Measurements from ENCODE around the gene XYLT2. TPM values are rescaled to one million over a fixed set of nuclear protein-coding genes. Genes with fewer than 3 reads are reported as not detected.
"Not testable (repeated sequence)": the region's sequence is repeated elsewhere in the genome, so short reads cannot be mapped to it uniquely, and the experiment has no call there.

The XYLT2 gene
- total and polyA plus RNA-seq, 7 donors, result 2.8 to 6.3 (median 4.0) TPM

DNA sequence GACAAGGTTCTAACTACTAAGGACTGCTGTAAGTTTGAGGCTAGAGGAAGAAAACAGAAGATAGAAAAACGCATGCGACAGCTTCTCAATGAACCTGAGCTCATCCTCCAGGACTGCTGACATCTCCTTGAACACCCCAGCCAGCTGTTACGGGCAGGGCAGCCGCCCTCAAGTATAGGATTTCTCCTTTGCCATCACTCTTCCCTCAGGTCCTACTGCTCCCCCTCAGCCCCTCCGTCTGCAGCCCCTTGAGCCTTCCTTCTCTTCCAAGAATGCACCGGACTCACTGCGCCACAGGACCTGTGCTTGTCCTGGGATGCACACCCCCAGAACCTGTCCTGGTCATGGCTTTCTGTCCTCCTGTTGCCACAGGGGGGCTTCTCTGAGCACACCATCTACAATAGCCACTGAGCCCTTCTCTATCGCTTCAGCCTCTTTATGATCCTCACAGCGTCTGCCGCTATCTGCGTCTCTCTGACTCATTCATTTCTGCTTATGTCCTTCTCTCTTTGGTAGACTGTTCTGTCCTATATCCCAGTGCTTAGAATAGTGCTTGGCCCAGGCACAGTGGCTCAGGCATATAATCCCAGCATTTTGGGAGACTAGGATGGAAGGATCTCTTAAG, 15.7 kb upstream of the XYLT2 start:
- 87 to 93% (median 88%) methylated on average over 11 of the region's 11 CpGs for WGBS, 3 donors
- Histone ChIP-seq H3K4me1 (peaks cover 5% of the 10 kb centered on the region), H3K36me3 (ENCODE audit: insufficient read depth in 1 of 2, low read depth in 1 of 2) (no peaks in the 10 kb centered on the region), H3K9me3 (no peaks in the 10 kb centered on the region), H3K27ac (no peak overlapping the region), H3K4me3 (no peak overlapping the region), H3K27me3 (ENCODE audit: insufficient read depth in 3 of 3, low read length in 2 of 3) (peaks cover 0 to 3% (median 2%) of the 10 kb centered on the region in 3 donors)
- intact Hi-C loops (cut with DNase I), result no loop called here
- no peak for DNase-seq
- ATAC-seq, result no peak
- no peak for TF ChIP-seq CTCF (IDR thresholded peaks at IDR 0.05)

DNA sequence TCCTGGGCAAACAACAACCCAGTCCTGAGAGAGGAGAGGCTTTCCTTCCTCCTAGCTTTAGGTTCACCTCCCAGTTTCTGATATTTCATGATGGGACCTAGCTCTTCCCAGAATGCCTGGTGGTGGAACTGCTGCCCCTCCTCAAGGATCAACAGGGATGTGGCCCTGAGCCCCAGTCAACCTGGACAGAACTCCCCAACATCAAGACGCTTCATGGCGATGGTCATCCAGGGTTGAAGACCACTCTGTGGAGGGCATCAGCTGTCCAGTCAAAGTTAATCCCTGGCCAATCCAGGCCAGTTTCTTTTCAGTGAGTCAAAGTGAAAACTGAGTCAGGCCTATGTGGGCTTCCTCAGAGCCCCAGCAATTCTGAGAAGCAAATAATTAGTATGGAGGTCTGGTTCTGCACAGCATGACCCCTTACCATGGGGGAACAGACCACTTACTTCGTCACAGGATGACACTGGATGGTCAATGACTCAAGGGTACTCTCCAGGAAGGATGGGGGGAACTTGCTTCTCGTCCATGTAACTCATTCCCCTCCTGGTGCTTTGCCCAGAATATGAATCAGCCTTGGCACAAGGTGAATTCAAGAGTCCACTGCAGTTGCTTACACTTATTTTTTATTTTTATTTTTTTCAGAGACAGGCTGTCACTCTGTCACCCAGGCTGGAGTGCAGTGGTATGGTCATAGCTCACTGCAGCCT, 14.7 kb upstream of the XYLT2 start:
- DNase-seq (no peak), ATAC-seq (peak in 2 of 4 donors; percentile 27 to 32)
- no peak for TF ChIP-seq CTCF (IDR thresholded peaks at IDR 0.05)
- peaks cover 5% of the 10 kb centered on the region for H3K4me1 ChIP-seq
- no peaks in the 10 kb centered on the region for H3K9me3 ChIP-seq
- no peaks in the 10 kb centered on the region for H3K36me3 ChIP-seq (ENCODE audit: insufficient read depth in 1 of 2, low read depth in 1 of 2)
- no peak overlapping the region for H3K4me3 ChIP-seq
- 69 to 73% (median 70%) methylated on average over 4 of the region's 4 CpGs for WGBS, 3 donors
- H3K27me3 ChIP-seq (ENCODE audit: insufficient read depth in 3 of 3, low read length in 2 of 3), result peaks cover 0 to 3% (median 2%) of the 10 kb centered on the region in 3 donors
- intact Hi-C loops (cut with DNase I), result no loop called here
- no peak overlapping the region for H3K27ac ChIP-seq

DNA sequence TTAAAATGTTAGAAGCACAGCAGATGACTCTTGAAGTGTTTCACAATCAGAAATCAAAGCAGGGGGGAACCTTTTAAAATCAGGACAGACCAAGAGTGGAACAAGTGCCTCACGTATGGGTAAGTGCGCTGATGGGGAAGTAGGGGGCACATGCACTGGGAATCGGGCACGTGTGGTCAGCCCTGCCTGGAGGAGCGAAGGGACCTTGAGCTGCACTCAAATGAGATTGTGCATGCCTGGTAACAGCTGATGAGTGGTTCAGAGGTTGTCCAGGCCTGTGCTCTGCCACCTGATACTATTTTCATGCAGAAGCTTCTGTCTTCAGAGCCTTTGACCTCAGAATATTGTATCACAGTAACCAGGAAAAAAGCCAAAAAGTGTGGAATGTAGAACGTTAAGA, 13.7 kb upstream of the XYLT2 start:
- WGBS, 3 donors, result 62 to 74% (median 71%) methylated on average over 6 of the region's 6 CpGs
- no peak for DNase-seq
- no peak for ATAC-seq
- Histone ChIP-seq H3K27ac (no peak overlapping the region), H3K36me3 (ENCODE audit: insufficient read depth in 1 of 2, low read depth in 1 of 2) (no peaks in the 10 kb centered on the region), H3K4me1 (peaks cover 5% of the 10 kb centered on the region), H3K4me3 (no peak overlapping the region), H3K9me3 (no peaks in the 10 kb centered on the region), H3K27me3 (ENCODE audit: insufficient read depth in 3 of 3, low read length in 2 of 3) (peaks cover 0 to 3% (median 2%) of the 10 kb centered on the region in 3 donors)
- TF ChIP-seq CTCF (IDR thresholded peaks at IDR 0.05), result no peak
- intact Hi-C loops (cut with DNase I), result no loop called here

- ATAC-seq; H3K27ac ChIP-seq; H3K36me3 ChIP-seq (ENCODE audit: insufficient read depth in 1 of 2, low read depth in 1 of 2); H3K9me3 ChIP-seq; intact Hi-C loops (cut with DNase I); H3K4me3 ChIP-seq; DNase-seq; H3K4me1 ChIP-seq; H3K27me3 ChIP-seq (ENCODE audit: insufficient read depth in 3 of 3, low read length in 2 of 3): not testable (repeated sequence)
- 64 to 72% (median 69%) methylated on average over 14 of the region's 14 CpGs for WGBS, 3 donors
Measured at GRCh38 chr17:50333291-50334057, 12.5 kb upstream of the XYLT2 start.

DNA sequence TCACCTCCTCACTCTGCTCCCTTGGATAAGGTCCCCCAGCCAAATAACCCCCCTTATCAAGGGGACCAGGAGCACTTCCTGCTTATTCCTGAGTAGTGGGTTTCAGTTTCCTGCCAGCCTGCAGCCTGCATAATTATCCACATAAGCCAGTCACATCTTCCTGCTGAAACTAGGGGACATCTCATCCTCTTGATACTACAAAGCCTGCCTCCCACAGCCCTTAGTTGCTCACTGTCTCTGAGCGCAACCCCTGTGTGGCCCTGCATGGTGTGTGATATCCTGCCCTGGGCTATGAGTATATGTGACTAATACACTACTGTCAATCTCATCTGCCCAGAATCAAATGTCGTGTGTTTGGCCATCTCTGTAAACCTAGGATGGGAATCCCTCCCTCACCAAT, 8.0 kb upstream of the XYLT2 start:
- H3K36me3 ChIP-seq (ENCODE audit: insufficient read depth in 1 of 2, low read depth in 1 of 2), result no peaks in the 10 kb centered on the region
- H3K4me1 ChIP-seq, result no peaks in the 10 kb centered on the region
- intact Hi-C loops (cut with DNase I), result no loop called here
- no peak overlapping the region for H3K27ac ChIP-seq
- H3K4me3 ChIP-seq, result no peak overlapping the region
- DNase-seq (no peak), ATAC-seq (no peak)
- peaks cover 5% of the 10 kb centered on the region for H3K9me3 ChIP-seq
- 84 to 93% (median 92%) methylated on average over 2 of the region's 2 CpGs for WGBS, 3 donors
- H3K27me3 ChIP-seq (ENCODE audit: insufficient read depth in 3 of 3, low read length in 2 of 3), result peaks cover 0 to 3% (median 2%) of the 10 kb centered on the region in 3 donors
- TF ChIP-seq CTCF (IDR thresholded peaks at IDR 0.05), result no peak
